CD14-positive monocyte (primary cell): ENCODE results near the gene QSOX1. TPM values are rescaled to one million over a fixed set of nuclear protein-coding genes. Genes with fewer than 3 reads are reported as not detected.

Experiments used
- DNase-seq, 3 donors: peaks; one replicate each; pipeline ENCODE4 v3.0.0-alpha.2; 2011 to 2022
- H2AFZ ChIP-seq: 2 replicates; pipeline ENCODE4 v1.6.0; 2012; ENCODE audit warnings: mild to moderate bottlenecking, low read depth, low read length, inconsistent platforms; ENCODE audit not compliant: insufficient read depth, poor library complexity, severe bottlenecking
- H3K27ac ChIP-seq, 2 donors: 1 replicate in 1 of 2; 2 replicates in 1 of 2; pipeline ENCODE4 v1.5.1; 2012 to 2013; ENCODE audit warnings: low read length in 2 of 2, control low read depth in 1 of 2, inconsistent platforms in 1 of 2, low read depth in 1 of 2, mild to moderate bottlenecking in 1 of 2
- H3K27me3 ChIP-seq, 2 donors: one replicate each; pipeline versions ENCODE4 v1.6.0 to v1.6.1; 2011 to 2013; ENCODE audit warnings: low read length in 2 of 2; ENCODE audit not compliant: control insufficient read depth in 2 of 2, insufficient read depth in 2 of 2
- H3K36me3 ChIP-seq, 2 donors: replicated peaks in 1 of 2; 1 replicate in 1 of 2; 2 replicates in 1 of 2; pipeline versions ENCODE4 v1.5.1 to v1.6.1; 2012 to 2013; ENCODE audit warnings: low read length in 2 of 2, control low read depth in 1 of 2, inconsistent platforms in 1 of 2, mild to moderate bottlenecking in 1 of 2; ENCODE audit not compliant: insufficient read depth in 2 of 2, control insufficient read depth in 1 of 2
- H3K4me1 ChIP-seq, 2 donors: 1 replicate in 1 of 2; 2 replicates in 1 of 2; pipeline versions ENCODE4 v1.5.1 to v1.6.1; 2012 to 2013; ENCODE audit warnings: low read length in 2 of 2, control low read depth in 1 of 2, inconsistent platforms in 1 of 2, mild to moderate bottlenecking in 1 of 2, moderate library complexity in 1 of 2; ENCODE audit not compliant: insufficient read depth in 2 of 2, control insufficient read depth in 1 of 2
- H3K4me2 ChIP-seq: replicated peaks from 2 replicates; pipeline ENCODE3; 2012; ENCODE audit warnings: low read length, moderate library complexity, mild to moderate bottlenecking; ENCODE audit not compliant: poor library complexity, severe bottlenecking; ENCODE audit errors: extremely low read depth
- H3K4me3 ChIP-seq, 3 experiments: fragments of 200-600 bp in 1 of 3; sonication (generic) in 1 of 3; replicated peaks in 1 of 3; 1 replicate in 2 of 3; 2 replicates in 1 of 3; pipeline ENCODE4 v1.5.1; 2011 to 2013; ENCODE audit warnings: low read length in 3 of 3, mild to moderate bottlenecking in 3 of 3, control low read depth in 2 of 3, low read depth in 2 of 3, inconsistent platforms in 1 of 3, moderate library complexity in 1 of 3
- H3K79me2 ChIP-seq: 2 replicates; pipeline ENCODE4 v1.6.0; 2012; ENCODE audit warnings: mild to moderate bottlenecking, control low read depth, inconsistent platforms, low read length, moderate library complexity; ENCODE audit not compliant: insufficient read depth
- H3K9ac ChIP-seq: 2 replicates; pipeline ENCODE4 v1.6.0; 2017; ENCODE audit warnings: low read length, mild to moderate bottlenecking; ENCODE audit not compliant: insufficient read depth, poor library complexity, severe bottlenecking
- H3K9me3 ChIP-seq, 2 donors: replicated peaks in 1 of 2; 1 replicate in 1 of 2; 2 replicates in 1 of 2; pipeline versions ENCODE4 v1.5.1 to v1.6.1; 2012 to 2013; ENCODE audit warnings: low read length in 2 of 2, control low read depth in 1 of 2; ENCODE audit not compliant: control insufficient read depth in 1 of 2, insufficient read depth in 1 of 2
- H4K20me1 ChIP-seq: 2 replicates; pipeline ENCODE4 v1.6.0; 2012; ENCODE audit warnings: mild to moderate bottlenecking, low read length, control low read depth, moderate library complexity; ENCODE audit not compliant: insufficient read depth
- H3K27ac Mint-ChIP-seq, 7 donors: one replicate each; pipeline ENCODE4 v1.8.0; 2020; ENCODE audit warnings: mild to moderate bottlenecking in 7 of 7, mixed read lengths in 7 of 7, moderate library complexity in 6 of 7, inconsistent platforms in 2 of 7
- H3K27me3 Mint-ChIP-seq, 3 donors: one replicate each; pipeline ENCODE4 v1.8.0; 2021 to 2022; ENCODE audit warnings: low read depth in 3 of 3, mild to moderate bottlenecking in 3 of 3, mixed read lengths in 3 of 3, moderate library complexity in 3 of 3, inconsistent platforms in 1 of 3
- H3K36me3 Mint-ChIP-seq, 2 donors: one replicate each; pipeline ENCODE4 v1.8.0; 2020; ENCODE audit warnings: mixed read lengths in 2 of 2, inconsistent platforms in 1 of 2, mild to moderate bottlenecking in 1 of 2
- H3K4me1 Mint-ChIP-seq: one replicate; pipeline ENCODE4 v1.8.0; 2020; ENCODE audit warnings: mild to moderate bottlenecking, mixed read lengths
- H3K4me3 Mint-ChIP-seq, 2 donors: one replicate each; pipeline ENCODE4 v1.8.0; 2020; ENCODE audit warnings: mild to moderate bottlenecking in 2 of 2, mixed read lengths in 2 of 2, moderate library complexity in 1 of 2
- H3K9me3 Mint-ChIP-seq, 7 donors: one replicate each; pipeline ENCODE4 v1.8.0; 2020 to 2022; ENCODE audit warnings: mixed read lengths in 7 of 7, mild to moderate bottlenecking in 6 of 7, moderate library complexity in 6 of 7, inconsistent platforms in 2 of 7
- WGBS: methylation state at CpG from one replicate; pipeline ENCODE4 v1.1.5; 2013; ENCODE audit warnings: missing lambda C conversion rate; ENCODE audit not compliant: insufficient coverage; 5-methylcytosine and 5-hydroxymethylcytosine counted together
- intact Hi-C, 2 donors: fragments of 100-400 bp; cut with micrococcal nuclease; formaldehyde crosslinking; loops; one replicate each; pipeline versions ENCODE4 v1.15.0 to v1.15.1; 2023
- polyA plus RNA-seq, 3 donors: library from polyadenylated mRNA; depleted of rRNA in 1 of 3; unstranded in 2 of 3; stranded (reverse) in 1 of 3; fragments of 300-500 nt in 2 of 3; fragments of >200 nt in 1 of 3; fragmentation: Illumina TruSeq in 2 of 3; gene quantifications; 1 replicate in 2 of 3; 2 replicates in 1 of 3; pipeline ENCODE4 v1.2.3, GENCODE V29; 2012 to 2021
- TF ChIP-seq, protein P1 (sequence below): fragments of 200-600 bp; IDR thresholded peaks from one replicate; pipeline ENCODE4 v1.8.0; 2022; ENCODE audit warnings: antibody characterized with exemption, mild to moderate bottlenecking

The QSOX1 gene
- polyA plus RNA-seq, 3 donors: 34.5 to 86.5 (median 35.8) TPM

DNA sequence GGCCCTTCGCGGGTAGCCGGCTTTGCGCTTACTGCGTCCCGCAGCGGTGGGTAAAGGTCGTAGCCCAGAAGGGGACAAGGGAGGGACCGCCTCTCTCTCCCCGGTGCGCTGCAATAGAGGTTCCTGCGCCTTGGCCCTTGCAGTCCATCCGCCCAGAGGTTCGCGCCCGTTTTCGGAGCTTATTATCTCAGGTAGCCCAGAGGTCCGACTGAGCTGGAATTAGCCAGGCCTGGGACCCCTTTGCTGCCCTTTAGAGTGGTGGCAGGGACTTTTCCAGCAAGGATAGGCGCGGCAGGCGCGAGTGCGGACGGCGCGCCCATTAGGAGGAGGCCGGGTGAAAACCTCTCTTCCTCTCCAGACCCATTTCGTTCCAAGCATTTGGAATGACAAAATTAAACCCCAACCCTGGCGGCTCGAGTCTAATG lies 80.4 kb downstream of the QSOX1 start:
- no peak overlapping the region for H3K9ac ChIP-seq
- peak overlapping the region; percentile 42 for H2AFZ ChIP-seq
- no peaks in the 10 kb centered on the region for H3K36me3 ChIP-seq
- H3K9me3 ChIP-seq: peaks cover 2 to 40% of the 10 kb centered on the region in 2 donors
- peak overlapping the region in 1 of 3 experiments; percentile 49 for H3K4me3 ChIP-seq
- no peak overlapping the region for H3K27ac ChIP-seq
- Mint-ChIP-seq H3K4me1 (peaks cover 57% of the 10 kb centered on the region), H3K36me3 (peaks cover 8 to 12% of the 10 kb centered on the region in 2 donors), H3K4me3 (peak overlapping the region; percentile 58 to 83), H3K27me3 (peaks cover 100% of the 10 kb centered on the region in 3 donors), H3K27ac (peak overlapping the region in 1 of 7 donors; percentile 5), H3K9me3 (peaks cover 0 to 41% (median 18%) of the 10 kb centered on the region in 7 donors)
- H3K4me2 ChIP-seq: peak overlapping the region; percentile 41
- H4K20me1 ChIP-seq: no peaks in the 10 kb centered on the region
- WGBS: 3% methylated on average over 18 of the region's 30 CpGs
- peaks cover 45 to 53% of the 10 kb centered on the region in 2 donors for H3K4me1 ChIP-seq
- no peaks in the 10 kb centered on the region for H3K79me2 ChIP-seq
- intact Hi-C loops: no loop called here
- TF ChIP-seq, protein P1, sequence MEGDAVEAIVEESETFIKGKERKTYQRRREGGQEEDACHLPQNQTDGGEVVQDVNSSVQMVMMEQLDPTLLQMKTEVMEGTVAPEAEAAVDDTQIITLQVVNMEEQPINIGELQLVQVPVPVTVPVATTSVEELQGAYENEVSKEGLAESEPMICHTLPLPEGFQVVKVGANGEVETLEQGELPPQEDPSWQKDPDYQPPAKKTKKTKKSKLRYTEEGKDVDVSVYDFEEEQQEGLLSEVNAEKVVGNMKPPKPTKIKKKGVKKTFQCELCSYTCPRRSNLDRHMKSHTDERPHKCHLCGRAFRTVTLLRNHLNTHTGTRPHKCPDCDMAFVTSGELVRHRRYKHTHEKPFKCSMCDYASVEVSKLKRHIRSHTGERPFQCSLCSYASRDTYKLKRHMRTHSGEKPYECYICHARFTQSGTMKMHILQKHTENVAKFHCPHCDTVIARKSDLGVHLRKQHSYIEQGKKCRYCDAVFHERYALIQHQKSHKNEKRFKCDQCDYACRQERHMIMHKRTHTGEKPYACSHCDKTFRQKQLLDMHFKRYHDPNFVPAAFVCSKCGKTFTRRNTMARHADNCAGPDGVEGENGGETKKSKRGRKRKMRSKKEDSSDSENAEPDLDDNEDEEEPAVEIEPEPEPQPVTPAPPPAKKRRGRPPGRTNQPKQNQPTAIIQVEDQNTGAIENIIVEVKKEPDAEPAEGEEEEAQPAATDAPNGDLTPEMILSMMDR: no peak
- no peak for DNase-seq
- peaks cover 95 to 100% of the 10 kb centered on the region in 2 donors for H3K27me3 ChIP-seq

DNA sequence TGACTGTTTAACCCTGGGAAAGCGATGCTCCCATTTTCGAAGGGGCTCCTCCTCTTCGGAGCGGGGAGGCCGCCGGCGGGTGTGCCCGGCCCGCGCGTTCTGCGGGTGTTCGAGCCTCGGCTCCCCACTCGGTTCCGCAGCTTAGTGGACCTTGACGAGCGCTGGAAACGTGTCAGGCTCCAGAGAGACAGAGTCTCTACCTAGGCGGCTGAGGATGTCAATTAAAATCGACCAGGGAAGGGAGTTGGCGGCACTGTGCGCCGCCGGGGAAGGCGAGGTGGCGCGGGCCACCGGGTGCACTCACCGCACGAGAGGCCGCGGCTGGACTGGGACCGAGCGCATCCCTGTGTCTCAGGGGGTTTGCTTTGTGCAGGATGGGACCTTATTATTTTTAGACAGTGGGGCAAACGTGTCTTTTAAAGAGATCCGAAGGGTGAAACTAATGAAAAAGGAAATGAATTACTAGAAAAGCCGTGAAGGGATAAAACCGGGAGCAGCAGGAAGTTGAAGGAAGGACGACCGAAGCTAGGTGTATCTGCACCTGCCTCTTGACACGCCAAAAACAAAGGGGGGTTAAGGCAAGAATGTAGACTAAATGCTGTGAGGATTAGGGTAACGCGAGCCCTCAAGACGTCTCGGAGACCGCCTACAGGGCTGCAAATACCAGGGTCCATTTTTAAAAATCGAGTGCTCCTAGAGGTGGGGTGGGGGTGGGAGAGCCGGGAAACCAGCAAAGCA lies 81.0 kb downstream of the QSOX1 start:
- no peak for DNase-seq
- Mint-ChIP-seq H3K27ac (no peak overlapping the region), H3K4me1 (peaks cover 52% of the 10 kb centered on the region), H3K9me3 (peaks cover 0 to 41% (median 18%) of the 10 kb centered on the region in 7 donors), H3K27me3 (peaks cover 100% of the 10 kb centered on the region in 3 donors), H3K36me3 (peaks cover 5 to 12% of the 10 kb centered on the region in 2 donors), H3K4me3 (peak overlapping the region; percentile 39 to 83)
- H3K4me1 ChIP-seq: peaks cover 39 to 47% of the 10 kb centered on the region in 2 donors
- H3K4me3 ChIP-seq: peak overlapping the region in 1 of 3 experiments; percentile 49
- 4% methylated on average over 47 of the region's 49 CpGs for WGBS
- no peaks in the 10 kb centered on the region for H3K79me2 ChIP-seq
- TF ChIP-seq, protein P1: no peak
- H3K27ac ChIP-seq: no peak overlapping the region
- intact Hi-C loops: no loop called here
- H3K4me2 ChIP-seq: peak overlapping the region; percentile 41
- peak overlapping the region; percentile 42 for H2AFZ ChIP-seq
- peaks cover 95 to 100% of the 10 kb centered on the region in 2 donors for H3K27me3 ChIP-seq
- no peak overlapping the region for H3K9ac ChIP-seq
- no peaks in the 10 kb centered on the region for H4K20me1 ChIP-seq
- no peaks in the 10 kb centered on the region for H3K36me3 ChIP-seq
- H3K9me3 ChIP-seq: peaks cover 2 to 44% of the 10 kb centered on the region in 2 donors
